WTC11 (cell line): Measurements from ENCODE around the gene PDHB.

Experiments used
- CTCF ChIP-seq: fragments of 200-600 bp; IDR thresholded peaks from 2 replicates; pipeline ENCODE4 v1.8.0; 2022; ENCODE audit warnings: antibody characterized with exemption
- ETV6 ChIP-seq: sonication (generic); formaldehyde crosslinking; IDR thresholded peaks from 2 replicates; pipeline ENCODE4 v1.8.1; 2022; ENCODE audit warnings: mild to moderate bottlenecking, missing genetic modification reagents
- FOXP1 ChIP-seq: sonication (generic); formaldehyde crosslinking; IDR thresholded peaks from 2 replicates; pipeline ENCODE4 v1.8.0; 2022; ENCODE audit warnings: missing genetic modification reagents, mild to moderate bottlenecking, moderate library complexity, borderline replicate concordance
- FOXP4 ChIP-seq: sonication (generic); formaldehyde crosslinking; IDR thresholded peaks from 2 replicates; pipeline ENCODE4 v1.8.0; 2022; ENCODE audit warnings: mild to moderate bottlenecking, missing genetic modification reagents
- NFYB ChIP-seq: sonication (generic); formaldehyde crosslinking; conservative IDR thresholded peaks from 2 replicates; pipeline ENCODE4 v1.8.0; 2022; ENCODE audit warnings: low read depth, missing genetic modification reagents
- NR2C2 ChIP-seq: sonication (generic); formaldehyde crosslinking; IDR thresholded peaks from 2 replicates; pipeline ENCODE4 v1.8.0; 2022; ENCODE audit warnings: mild to moderate bottlenecking, missing genetic modification reagents
- PRDM15 ChIP-seq: sonication (generic); formaldehyde crosslinking; IDR thresholded peaks from 2 replicates; pipeline ENCODE4 v1.8.0; 2022; ENCODE audit warnings: missing genetic modification reagents
- TEAD4 ChIP-seq: sonication (generic); formaldehyde crosslinking; IDR thresholded peaks from 2 replicates; pipeline ENCODE4 v1.8.0; 2022; ENCODE audit warnings: mild to moderate bottlenecking, missing genetic modification reagents
- ZNF121 ChIP-seq: sonication (generic); formaldehyde crosslinking; IDR thresholded peaks from 2 replicates; pipeline ENCODE4 v1.8.0; 2023; ENCODE audit warnings: missing genetic modification reagents
- ZNF263 ChIP-seq: sonication (generic); formaldehyde crosslinking; IDR thresholded peaks from 2 replicates; pipeline ENCODE4 v1.8.1; 2022; ENCODE audit warnings: low read depth, mild to moderate bottlenecking, moderate library complexity, missing genetic modification reagents
- ZNF416 ChIP-seq: fragments of 250-450 bp; sonication (Bioruptor Pico); IDR thresholded peaks from 2 replicates; pipeline ENCODE4 v1.9.0; 2021; ENCODE audit warnings: mild to moderate bottlenecking, inconsistent platforms

- TF ChIP-seq PRDM15 (CRISPR knock-in tag): peak; percentile 71
- no peak for TF ChIP-seq ZNF121 (CRISPR knock-in tag)
- no peak for TF ChIP-seq ETV6 (CRISPR knock-in tag)
- no peak for TF ChIP-seq ZNF263 (CRISPR knock-in tag)
- no peak for TF ChIP-seq CTCF
- no peak for TF ChIP-seq ZNF416
- no peak for TF ChIP-seq NFYB (CRISPR knock-in tag)
- TF ChIP-seq NR2C2: no peak
- TF ChIP-seq FOXP1 (CRISPR knock-in tag): no peak
- no peak for TF ChIP-seq FOXP4
- no peak for TF ChIP-seq TEAD4 (CRISPR knock-in tag)
These were observed 8.2 kb upstream of the PDHB start for GRCh38 chr3:58441514-58442450.
